Activated T-cell treated with anti-CD3 and anti-CD28 coated beads, Interleukin-2, amount 50 U/mL, for 1 hour (primary cell): ENCODE measurements around the gene UGT1A8.
"Not testable (repeated sequence)": the region's sequence is repeated elsewhere in the genome, so short reads cannot be mapped to it uniquely, and the experiment has no call there.

ENCODE experiments used
- DNase-seq: peaks from one replicate; pipeline ENCODE4 v3.0.0-alpha.2; 2020

Gene UGT1A8

GRCh38 chr2:233617476-233617875 is at the start of gene UGT1A8:
UGT1A8 (plus strand) TSS chr2:233617633; CDS start chr2:233617708, 75 bp downstream.
- not testable (repeated sequence) for DNase-seq

GRCh38 chr2:233571001-233571400 is 46.4 kb upstream of the UGT1A8 start:
- DNase-seq = no peak

- no peak for DNase-seq
Measured at GRCh38 chr2:233571462-233571861, 46.0 kb upstream of the UGT1A8 start.

- DNase-seq = no peak
Measured at GRCh38 chr2:233572468-233572867, 45.0 kb upstream of the UGT1A8 start.

- DNase-seq = not testable (repeated sequence)
Measured at GRCh38 chr2:233577341-233577740, 40.1 kb upstream of the UGT1A8 start.

- DNase-seq = not testable (repeated sequence)
Measured at GRCh38 chr2:233583217-233583965, 34.0 kb upstream of the UGT1A8 start.

GRCh38 chr2:233584210-233584609 is 33.2 kb upstream of the UGT1A8 start:
- no peak for DNase-seq

GRCh38 chr2:233588400-233588799 is 29.0 kb upstream of the UGT1A8 start:
- no peak for DNase-seq

GRCh38 chr2:233592706-233593105 is 24.7 kb upstream of the UGT1A8 start:
- not testable (repeated sequence) for DNase-seq

GRCh38 chr2:233593201-233593600 is 24.2 kb upstream of the UGT1A8 start:
- no peak for DNase-seq

GRCh38 chr2:233597522-233597921 is 19.9 kb upstream of the UGT1A8 start:
- no peak for DNase-seq

GRCh38 chr2:233598952-233599351 is 18.5 kb upstream of the UGT1A8 start:
- DNase-seq = no peak

- DNase-seq = no peak
Measured at GRCh38 chr2:233600386-233600785, 17.0 kb upstream of the UGT1A8 start.

- no peak for DNase-seq
Measured at GRCh38 chr2:233602076-233602475, 15.4 kb upstream of the UGT1A8 start.

GRCh38 chr2:233603520-233603919 is 13.9 kb upstream of the UGT1A8 start:
- DNase-seq = no peak

GRCh38 chr2:233604826-233605225 is 12.6 kb upstream of the UGT1A8 start:
- no peak for DNase-seq

- DNase-seq = no peak
Measured at GRCh38 chr2:233605680-233606079, 11.8 kb upstream of the UGT1A8 start.

GRCh38 chr2:233611284-233611683 is 6.1 kb upstream of the UGT1A8 start:
- DNase-seq = no peak

- no peak for DNase-seq
Measured at GRCh38 chr2:233620204-233620603, 2.8 kb downstream of the UGT1A8 start.

- not testable (repeated sequence) for DNase-seq
Measured at GRCh38 chr2:233621863-233622262, 4.4 kb downstream of the UGT1A8 start.

GRCh38 chr2:233627331-233628025 is 10.0 kb downstream of the UGT1A8 start:
- no peak for DNase-seq

GRCh38 chr2:233636306-233636705 is 18.9 kb downstream of the UGT1A8 start, which contains the start of gene UGT1A10:
UGT1A10 (plus strand) TSS chr2:233636448; CDS start chr2:233636523, 75 bp downstream.
- DNase-seq = not testable (repeated sequence)

- no peak for DNase-seq
Measured at GRCh38 chr2:233638836-233639235, 21.4 kb downstream of the UGT1A8 start.

GRCh38 chr2:233639860-233640259 is 22.4 kb downstream of the UGT1A8 start:
- no peak for DNase-seq
